GM19372 (cell line): Measurements from ENCODE around the gene PRAMEF12.
"Not testable (repeated sequence)": the region's sequence is repeated elsewhere in the genome, so short reads cannot be mapped to it uniquely, and the experiment has no call there.

Experiments
- ATAC-seq: cut with Tn5 transposase; IDR thresholded peaks from one replicate; pipeline ENCODE4 v1.9.1; 2021; ENCODE audit warnings: mild to moderate bottlenecking, low read depth, moderate library complexity; ENCODE audit not compliant: unreplicated experiment

Gene PRAMEF12

GRCh38 chr1:12769976-12770505 is 3.5 kb upstream of the PRAMEF12 start:
- ATAC-seq: no peak

GRCh38 chr1:12770620-12771019 is 2.9 kb upstream of the PRAMEF12 start:
- no peak for ATAC-seq

GRCh38 chr1:12771186-12771585 is 2.4 kb upstream of the PRAMEF12 start:
- ATAC-seq: no peak

GRCh38 chr1:12772520-12772919 is 1.0 kb upstream of the PRAMEF12 start:
- ATAC-seq: no peak

- no peak for ATAC-seq
Observed at GRCh38 chr1:12774801-12775345, 1.3 kb downstream of the PRAMEF12 start.

GRCh38 chr1:12775443-12775842 is 1.9 kb downstream of the PRAMEF12 start:
- ATAC-seq: no peak

- ATAC-seq: no peak
Observed at GRCh38 chr1:12776801-12777557, 3.4 kb downstream of the PRAMEF12 start.

GRCh38 chr1:12778061-12778460 is 4.5 kb downstream of the PRAMEF12 start:
- no peak for ATAC-seq

- no peak for ATAC-seq
Observed at GRCh38 chr1:12778907-12779306, 5.4 kb downstream of the PRAMEF12 start.

GRCh38 chr1:12781488-12781887 is 8.0 kb downstream of the PRAMEF12 start:
- not testable (repeated sequence) for ATAC-seq

- ATAC-seq: not testable (repeated sequence)
Observed at GRCh38 chr1:12783783-12784182, 10.2 kb downstream of the PRAMEF12 start.

- not testable (repeated sequence) for ATAC-seq
Observed at GRCh38 chr1:12784729-12785128, 11.2 kb downstream of the PRAMEF12 start.

- not testable (repeated sequence) for ATAC-seq
Observed at GRCh38 chr1:12791097-12791496, 17.6 kb downstream of the PRAMEF12 start, which contains the start of gene PRAMEF1. Gene PRAMEF1, plus strand, starts transcription at chr1:12791397. Its CDS starts 1,831 bp downstream, at chr1:12793228.

- no peak for ATAC-seq
Observed at GRCh38 chr1:12798911-12799310, 25.4 kb downstream of the PRAMEF12 start.

GRCh38 chr1:12799730-12800129 is 26.2 kb downstream of the PRAMEF12 start:
- no peak for ATAC-seq

- no peak for ATAC-seq
Observed at GRCh38 chr1:12809933-12810332, 36.4 kb downstream of the PRAMEF12 start.

- no peak for ATAC-seq
Observed at GRCh38 chr1:12810691-12811408, 37.3 kb downstream of the PRAMEF12 start.

- no peak for ATAC-seq
Observed at GRCh38 chr1:12811409-12811784, 37.9 kb downstream of the PRAMEF12 start.

- not testable (repeated sequence) for ATAC-seq
Observed at GRCh38 chr1:12819061-12819460, 45.5 kb downstream of the PRAMEF12 start.
